Ramos (cell line): ENCODE data around the gene TNPO3.

Experiments
- in situ Hi-C: fragments of 300-500 bp; cut with MboI; formaldehyde crosslinking; loops from one replicate; pipeline ENCODE4 v1.14.3; 2022; ENCODE audit warnings: low sequenced_read_pairs; ENCODE audit not compliant: unreplicated experiment

The TNPO3 gene

GRCh38 chr7:128928882-128929788 lies 125.8 kb downstream of the TNPO3 start:
- in situ Hi-C loops: no loop called here

GRCh38 chr7:128928159-128928813 lies 126.6 kb downstream of the TNPO3 start:
- in situ Hi-C loops: no loop called here

- in situ Hi-C loops: no loop called here
These were observed 130.0 kb downstream of the TNPO3 start for GRCh38 chr7:128924707-128925588.

- in situ Hi-C loops: no loop called here
These were observed 131.5 kb downstream of the TNPO3 start for GRCh38 chr7:128923411-128923800.

GRCh38 chr7:128922496-128923410 lies 132.2 kb downstream of the TNPO3 start:
- in situ Hi-C loops: no loop called here

- in situ Hi-C loops: no loop called here
These were observed 133.0 kb downstream of the TNPO3 start for GRCh38 chr7:128921866-128922440.

- in situ Hi-C loops: no loop called here
These were observed 133.9 kb downstream of the TNPO3 start for GRCh38 chr7:128920913-128921582.

- in situ Hi-C loops: no loop called here
These were observed 134.8 kb downstream of the TNPO3 start for GRCh38 chr7:128919881-128920799.

GRCh38 chr7:128919241-128919640 lies 135.7 kb downstream of the TNPO3 start:
- in situ Hi-C loops: no loop called here

- in situ Hi-C loops: no loop called here
These were observed 136.8 kb downstream of the TNPO3 start for GRCh38 chr7:128918016-128918665.

GRCh38 chr7:128917122-128917521 lies 137.8 kb downstream of the TNPO3 start:
- in situ Hi-C loops: no loop called here

- in situ Hi-C loops: no loop called here
These were observed 138.3 kb downstream of the TNPO3 start for GRCh38 chr7:128916643-128916915.

GRCh38 chr7:128915841-128916642 lies 138.9 kb downstream of the TNPO3 start:
- in situ Hi-C loops: no loop called here

GRCh38 chr7:128915271-128915819 lies 139.6 kb downstream of the TNPO3 start:
- in situ Hi-C loops: no loop called here

GRCh38 chr7:128914566-128915151 lies 140.3 kb downstream of the TNPO3 start:
- in situ Hi-C loops: no loop called here
